Astrocyte of the spinal cord (primary cell): Measurements from ENCODE around the gene CD101.

Source experiments
- DNase-seq: peaks from one replicate; pipeline ENCODE4 v3.0.0; 2011; ENCODE audit warnings: low read depth, low spot score
- H3K4me3 ChIP-seq: 2 replicates; pipeline ENCODE4 v1.5.1; 2011; ENCODE audit warnings: low read depth, mild to moderate bottlenecking, low read length, moderate library complexity
- CTCF ChIP-seq: IDR thresholded peaks from 2 replicates; pipeline ENCODE4 v1.5.1; 2012; ENCODE audit warnings: low read depth, mild to moderate bottlenecking, low read length, inconsistent platforms
- in situ Hi-C: cut with HindIII; loops from 2 replicates; pipeline ENCODE4 v1.10.0; 2017; ENCODE audit warnings: low sequenced_read_pairs

CD101 gene

GRCh38 chr1:116958977-116959376, 42.6 kb upstream of the CD101 start:
- DNase-seq = no peak
- no peak overlapping the region for H3K4me3 ChIP-seq
- TF ChIP-seq CTCF = no peak
- in situ Hi-C loops = no loop called here

GRCh38 chr1:116961606-116962005, 40.0 kb upstream of the CD101 start:
- no peak for TF ChIP-seq CTCF
- no peak overlapping the region for H3K4me3 ChIP-seq
- no peak for DNase-seq
- in situ Hi-C loops = no loop called here

GRCh38 chr1:116962987-116963639, 38.4 kb upstream of the CD101 start:
- in situ Hi-C loops = no loop called here
- peak; percentile 63 for DNase-seq

GRCh38 chr1:116966791-116967190, 34.8 kb upstream of the CD101 start:
- no peak overlapping the region for H3K4me3 ChIP-seq
- no peak for TF ChIP-seq CTCF
- in situ Hi-C loops = no loop called here
- DNase-seq = no peak

More at GRCh38 chr1:116962987-116963639, 38.4 kb upstream of the CD101 start:
- no peak for TF ChIP-seq CTCF
- H3K4me3 ChIP-seq = no peak overlapping the region

GRCh38 chr1:116968724-116969123, 32.8 kb upstream of the CD101 start:
- DNase-seq = no peak
- no peak for TF ChIP-seq CTCF
- H3K4me3 ChIP-seq = no peak overlapping the region
- in situ Hi-C loops = no loop called here

- no peak overlapping the region for H3K4me3 ChIP-seq
- in situ Hi-C loops = no loop called here
- peak; percentile 22 for DNase-seq
- TF ChIP-seq CTCF = no peak
These were observed 30.2 kb upstream of the CD101 start for GRCh38 chr1:116971258-116971860.
